ENCODE measurements around the gene PRKACA. TPM values are rescaled to one million over a fixed set of nuclear protein-coding genes. Genes with fewer than 3 reads are reported as not detected.

The PRKACA gene
- total RNA-seq, 2 experiments from 2014 or later, result 64.1 to 66.9 TPM

DNA sequence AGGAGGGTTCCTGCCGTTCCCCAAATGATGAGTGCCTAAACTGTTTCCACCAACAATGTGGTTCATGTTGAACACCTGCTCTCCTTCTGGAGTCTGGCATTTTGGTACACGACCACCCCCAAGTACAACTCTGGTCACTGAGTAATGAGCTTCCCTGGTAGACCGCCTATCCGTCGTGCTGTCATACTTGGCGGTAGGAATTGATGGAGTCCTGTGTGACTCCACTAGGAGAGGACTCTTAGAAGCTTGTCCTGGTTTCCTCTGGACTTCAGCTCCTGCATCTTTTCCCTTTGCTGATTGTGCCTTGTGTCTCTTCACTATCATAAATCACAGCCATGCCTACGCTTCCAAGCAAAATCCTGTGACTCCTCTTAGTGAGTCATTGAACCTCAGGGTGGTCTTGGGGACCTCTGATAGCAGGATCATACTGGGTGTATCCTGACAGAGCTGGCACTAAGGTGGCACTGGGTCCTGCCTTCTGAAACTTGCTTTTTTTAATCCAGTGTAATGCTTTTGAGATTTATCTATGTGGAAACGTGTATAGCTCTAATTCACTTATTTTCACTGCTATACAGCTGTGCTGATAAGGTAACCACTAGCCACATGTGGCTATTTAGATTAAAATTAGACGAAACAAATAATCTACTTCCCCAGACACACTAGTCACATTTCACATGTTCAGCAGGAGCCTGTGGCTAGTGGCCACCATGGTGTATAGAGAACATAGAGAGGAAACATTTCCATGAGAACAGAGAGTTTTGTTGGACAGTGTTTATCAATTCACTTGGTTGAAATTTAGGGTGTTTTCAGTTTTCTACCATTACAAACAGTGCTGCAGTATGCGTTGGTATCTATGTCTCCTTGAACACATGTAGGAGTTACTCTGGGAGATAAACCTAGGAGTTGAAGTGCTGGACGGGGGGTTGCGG is 25.0 kb upstream of the PRKACA start:
- peaks cover 23% of the 10 kb centered on the region for H3K4me1 Mint-ChIP-seq
- no peak overlapping the region for H3K4me3 Mint-ChIP-seq
- H3K27ac Mint-ChIP-seq, result no peak overlapping the region
- H3K36me3 Mint-ChIP-seq, result peaks cover 5% of the 10 kb centered on the region
- DNase-seq, result no peak
- POLR2A ChIA-PET, result interaction anchor here (0.5 to 0.6 kb wide), 2 partner anchors 226 to 276 kb away, joined by 3 to 7 read pairs; no protein-coding TSS in a partner anchor
- ATAC-seq (ENCODE audit: low read depth), result no peak
- H3K27me3 Mint-ChIP-seq, result no peaks in the 10 kb centered on the region
- H3K9me3 Mint-ChIP-seq, result no peaks in the 10 kb centered on the region

DNA sequence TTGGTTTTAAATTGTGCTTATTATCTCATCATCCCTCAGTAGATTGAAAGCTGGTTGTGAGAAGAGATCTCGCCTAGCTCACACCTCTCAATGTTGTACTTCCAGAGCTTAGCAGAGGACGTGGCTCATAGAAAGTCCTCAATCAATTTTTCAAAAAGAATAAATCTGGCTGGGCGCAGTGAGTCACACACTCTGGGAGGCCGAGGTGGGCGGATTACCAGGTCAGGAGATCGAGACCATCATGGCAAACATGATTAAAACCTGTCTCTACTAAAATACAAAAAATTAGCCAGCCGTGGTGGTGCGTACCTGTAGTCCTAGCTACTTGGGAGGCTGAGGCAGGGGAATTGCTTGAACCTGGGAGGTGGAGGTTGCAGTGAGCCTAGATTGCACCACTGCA is 23.5 kb upstream of the PRKACA start:
- DNase-seq, result no peak
- POLR2A ChIA-PET, result no interaction called here
- no peaks in the 10 kb centered on the region for H3K9me3 Mint-ChIP-seq
- H3K27ac Mint-ChIP-seq, result no peak overlapping the region
- H3K27me3 Mint-ChIP-seq, result no peaks in the 10 kb centered on the region
- peaks cover 5% of the 10 kb centered on the region for H3K36me3 Mint-ChIP-seq
- no peak for ATAC-seq (ENCODE audit: low read depth)
- peaks cover 22% of the 10 kb centered on the region for H3K4me1 Mint-ChIP-seq
- H3K4me3 Mint-ChIP-seq, result no peak overlapping the region

DNA sequence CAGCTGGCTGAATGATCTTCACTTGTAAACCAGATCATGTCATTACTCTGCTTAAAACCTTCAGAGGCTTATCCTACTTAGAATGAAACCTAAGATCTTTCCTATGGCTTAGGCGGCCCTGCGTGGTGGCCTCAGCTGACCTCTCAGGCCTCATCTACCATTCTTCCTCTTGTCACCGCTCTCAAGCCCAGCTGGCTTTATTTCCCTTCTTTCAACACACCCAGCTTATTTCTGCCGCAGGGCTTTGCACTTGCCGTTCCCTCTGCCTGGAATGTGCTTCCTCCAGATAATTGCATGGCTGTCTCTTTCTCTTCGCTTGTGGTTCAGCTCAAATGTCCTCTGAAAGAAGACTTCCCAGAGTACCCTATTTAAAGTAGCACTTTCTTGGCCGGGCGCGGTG is 22.4 kb upstream of the PRKACA start:
- no peak overlapping the region for H3K27ac Mint-ChIP-seq
- H3K9me3 Mint-ChIP-seq, result no peaks in the 10 kb centered on the region
- POLR2A ChIA-PET, result interaction anchor here (0.5 to 1.5 kb wide), 3 partner anchors 10 to 306 kb away, joined by 3 to 6 read pairs (median 3); no protein-coding TSS in a partner anchor
- DNase-seq (no peak), ATAC-seq (ENCODE audit: low read depth) (no peak)
- no peaks in the 10 kb centered on the region for H3K27me3 Mint-ChIP-seq
- H3K36me3 Mint-ChIP-seq, result peaks cover 12% of the 10 kb centered on the region
- H3K4me1 Mint-ChIP-seq, result peaks cover 21% of the 10 kb centered on the region
- H3K4me3 Mint-ChIP-seq, result peak overlapping the region; percentile 19

GRCh38 chr19:14138576-14139265 is 21.2 kb upstream of the PRKACA start:
- peaks cover 30% of the 10 kb centered on the region for H3K4me1 Mint-ChIP-seq
- POLR2A ChIA-PET, result interaction anchor here (1.5 kb wide), 1 partner anchor 11 kb away, joined by 6 read pairs; no protein-coding TSS in a partner anchor
- DNase-seq, result no peak
- H3K27ac Mint-ChIP-seq, result peak overlapping the region; percentile 61
- peaks cover 15% of the 10 kb centered on the region for H3K36me3 Mint-ChIP-seq
- H3K9me3 Mint-ChIP-seq, result no peaks in the 10 kb centered on the region
- H3K4me3 Mint-ChIP-seq, result peak overlapping the region; percentile 67
- no peaks in the 10 kb centered on the region for H3K27me3 Mint-ChIP-seq
- ATAC-seq (ENCODE audit: low read depth), result no peak

GRCh38 chr19:14136509-14137281 is 19.1 kb upstream of the PRKACA start, which contains the start of gene ASF1B:
Gene ASF1B (minus strand): TSS chr19:14136589. CDS start chr19:14136456, 133 bp downstream.
- DNase-seq (peak; percentile 97), ATAC-seq (ENCODE audit: low read depth) (peak; percentile 88)
- Mint-ChIP-seq H3K9me3 (no peaks in the 10 kb centered on the region), H3K36me3 (peaks cover 16% of the 10 kb centered on the region), H3K27me3 (no peaks in the 10 kb centered on the region), H3K4me1 (peaks cover 25% of the 10 kb centered on the region), H3K4me3 (peak within 1 kb of the TSS; percentile 85), H3K27ac (peak within 1 kb of the TSS; percentile 91)
- POLR2A ChIA-PET, result interaction anchor here (0.6 to 3.6 kb wide), 44 partner anchors 11 to 392 kb away, joined by 3 to 47 read pairs (median 4); partner anchors contain the start of genes ADGRE5, C19orf53, DDX39A and DNAJB1

- POLR2A ChIA-PET, result interaction anchor here (0.5 to 3.6 kb wide), 36 partner anchors 10 to 382 kb away, joined by 3 to 47 read pairs (median 5); partner anchors contain the start of genes ADGRE5, DDX39A, DNAJB1 and IL27RA
- H3K4me1 Mint-ChIP-seq, result peaks cover 23% of the 10 kb centered on the region
- H3K36me3 Mint-ChIP-seq, result peaks cover 18% of the 10 kb centered on the region
- H3K27me3 Mint-ChIP-seq, result no peaks in the 10 kb centered on the region
- peak overlapping the region; percentile 91 for H3K27ac Mint-ChIP-seq
- peak overlapping the region; percentile 85 for H3K4me3 Mint-ChIP-seq
- DNase-seq (no peak), ATAC-seq (ENCODE audit: low read depth) (peak; percentile 5)
- no peaks in the 10 kb centered on the region for H3K9me3 Mint-ChIP-seq
These were observed 18.5 kb upstream of the PRKACA start for GRCh38 chr19:14135985-14136508.

DNA sequence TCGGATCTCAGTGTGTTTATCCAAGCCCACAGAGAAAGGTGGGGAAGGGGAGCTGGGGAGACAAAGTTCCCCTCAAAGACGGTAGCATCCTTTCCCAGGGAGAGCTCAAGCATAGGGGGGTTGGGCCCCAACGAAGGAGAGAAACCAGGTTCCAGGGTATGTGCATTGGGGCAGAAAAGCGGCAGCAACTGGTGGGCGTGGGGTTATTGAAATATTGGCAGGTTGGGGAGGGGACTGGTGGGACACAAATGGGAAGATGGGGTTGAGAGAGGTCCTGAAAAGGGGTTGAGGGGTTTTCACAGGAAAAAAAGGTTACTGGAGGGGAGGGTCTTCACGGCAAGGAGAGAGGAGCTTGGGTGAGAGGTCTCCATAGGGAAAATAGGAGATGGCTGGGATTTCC is 17.8 kb upstream of the PRKACA start:
- Mint-ChIP-seq H3K4me3 (peak overlapping the region; percentile 85), H3K27me3 (no peaks in the 10 kb centered on the region), H3K4me1 (peaks cover 23% of the 10 kb centered on the region), H3K36me3 (peaks cover 18% of the 10 kb centered on the region), H3K27ac (peak overlapping the region; percentile 91), H3K9me3 (no peaks in the 10 kb centered on the region)
- no peak for ATAC-seq (ENCODE audit: low read depth)
- POLR2A ChIA-PET, result interaction anchor here (0.5 to 3.6 kb wide), 11 partner anchors 12 to 371 kb away, joined by 3 to 47 read pairs (median 5); partner anchors contain the start of genes DDX39A, IL27RA, MRI1 and PRKACA
- no peak for DNase-seq

GRCh38 chr19:14127929-14128509 is 10.5 kb upstream of the PRKACA start:
- H3K27me3 Mint-ChIP-seq, result no peaks in the 10 kb centered on the region
- peaks cover 21% of the 10 kb centered on the region for H3K36me3 Mint-ChIP-seq
- no peak overlapping the region for H3K4me3 Mint-ChIP-seq
- ATAC-seq (ENCODE audit: low read depth) (no peak), DNase-seq (no peak)
- no peak overlapping the region for H3K27ac Mint-ChIP-seq
- POLR2A ChIA-PET, result no interaction called here
- H3K9me3 Mint-ChIP-seq, result no peaks in the 10 kb centered on the region
- peaks cover 3% of the 10 kb centered on the region for H3K4me1 Mint-ChIP-seq

- Mint-ChIP-seq H3K4me1 (peaks cover 4% of the 10 kb centered on the region), H3K27ac (no peak overlapping the region), H3K9me3 (no peaks in the 10 kb centered on the region), H3K4me3 (no peak overlapping the region), H3K27me3 (no peaks in the 10 kb centered on the region), H3K36me3 (peaks cover 22% of the 10 kb centered on the region)
- no peak for DNase-seq
- POLR2A ChIA-PET, result interaction anchor here (0.6 to 1.4 kb wide), 2 partner anchors 10 to 22 kb away, joined by 5 read pairs; partner anchors contain the start of gene PRKACA
- ATAC-seq (ENCODE audit: low read depth), result no peak
These were observed 9.6 kb upstream of the PRKACA start for GRCh38 chr19:14127176-14127575.

DNA sequence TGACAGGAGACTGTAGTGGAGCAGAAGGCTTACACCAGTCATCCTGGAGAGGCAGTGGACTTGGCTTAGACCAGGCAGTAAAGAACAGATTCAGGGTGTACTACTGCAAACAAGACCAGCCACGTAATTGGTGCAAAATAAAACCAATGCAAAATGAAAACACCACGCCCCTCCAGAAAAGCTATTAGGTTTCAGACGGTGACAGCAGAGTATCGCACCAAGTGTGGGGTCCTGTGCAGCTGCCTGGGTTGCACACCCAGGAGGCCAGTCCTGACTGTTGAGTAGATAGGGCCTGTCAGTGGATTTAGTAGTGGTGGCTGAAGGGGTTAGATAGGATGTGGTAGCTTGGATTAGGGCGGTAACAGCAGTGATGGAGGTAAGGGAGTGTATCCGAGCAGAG is 5.4 kb upstream of the PRKACA start:
- H3K4me1 Mint-ChIP-seq, result peaks cover 15% of the 10 kb centered on the region
- no peak overlapping the region for H3K4me3 Mint-ChIP-seq
- H3K9me3 Mint-ChIP-seq, result no peaks in the 10 kb centered on the region
- H3K27ac Mint-ChIP-seq, result no peak overlapping the region
- peaks cover 16% of the 10 kb centered on the region for H3K36me3 Mint-ChIP-seq
- DNase-seq (no peak), ATAC-seq (ENCODE audit: low read depth) (no peak)
- POLR2A ChIA-PET, result interaction anchor here (0.7 to 1.8 kb wide), 3 partner anchors 8 to 158 kb away, joined by 4 to 12 read pairs (median 6); partner anchors contain the start of gene ASF1B
- H3K27me3 Mint-ChIP-seq, result no peaks in the 10 kb centered on the region

GRCh38 chr19:14120497-14120780 is 2.9 kb upstream of the PRKACA start:
- no peak overlapping the region for H3K4me3 Mint-ChIP-seq
- no peak overlapping the region for H3K27ac Mint-ChIP-seq
- ATAC-seq (ENCODE audit: low read depth) (no peak), DNase-seq (no peak)
- H3K27me3 Mint-ChIP-seq, result no peaks in the 10 kb centered on the region
- POLR2A ChIA-PET, result no interaction called here
- peaks cover 10% of the 10 kb centered on the region for H3K36me3 Mint-ChIP-seq
- H3K4me1 Mint-ChIP-seq, result peaks cover 27% of the 10 kb centered on the region
- H3K9me3 Mint-ChIP-seq, result no peaks in the 10 kb centered on the region
